ENCODE measurements around the gene CTSZ.

The CTSZ gene

DNA sequence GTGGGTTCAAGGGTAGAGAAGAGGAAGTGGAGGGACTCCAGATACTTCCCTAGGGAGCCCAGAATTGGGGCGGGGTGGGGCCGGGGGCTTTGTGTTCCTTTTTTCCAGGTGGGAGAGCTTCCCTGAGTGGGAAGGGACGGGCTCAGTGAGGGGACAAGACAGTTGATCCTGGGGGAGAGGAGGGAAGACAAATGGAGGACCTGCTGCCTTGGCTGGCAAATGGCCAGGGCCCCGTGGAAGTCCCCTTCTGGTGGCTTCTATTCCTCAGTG, 2.6 kb downstream of the CTSZ start:
- no peak for DNase-seq
- in situ Hi-C loops (cut with HindIII; ENCODE audit: low pct_ligation_motif_present, low pct_unique_long_range_greater_than_20kb, low sequenced_read_pairs) = no loop called here

GRCh38 chr20:59003836-59004492, 3.1 kb downstream of the CTSZ start:
- no peak for DNase-seq
- in situ Hi-C loops (cut with HindIII; ENCODE audit: low pct_ligation_motif_present, low pct_unique_long_range_greater_than_20kb, low sequenced_read_pairs) = no loop called here

GRCh38 chr20:59002874-59003399, 4.1 kb downstream of the CTSZ start:
- in situ Hi-C loops (cut with HindIII; ENCODE audit: low pct_ligation_motif_present, low pct_unique_long_range_greater_than_20kb, low sequenced_read_pairs) = no loop called here
- DNase-seq = no peak

DNA sequence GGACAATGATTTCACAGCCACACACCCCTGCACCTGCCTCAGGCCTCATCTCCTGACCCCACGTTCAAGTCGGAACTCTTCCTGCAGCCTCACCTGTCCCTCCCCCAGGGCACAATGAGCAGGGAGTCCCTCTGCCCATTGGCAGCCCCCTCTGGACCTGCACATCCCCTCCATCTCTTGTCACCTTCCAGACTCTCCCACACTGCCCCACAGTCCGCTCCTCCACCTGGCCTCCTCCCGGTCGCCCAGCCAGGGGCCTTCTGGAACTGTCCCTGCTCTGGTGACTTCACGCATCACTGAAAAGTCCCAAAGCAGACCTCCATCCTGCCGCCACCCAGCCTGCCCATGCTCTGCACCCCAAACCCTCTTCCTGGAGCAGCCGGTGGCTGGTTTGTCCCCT, 4.7 kb downstream of the CTSZ start:
- in situ Hi-C loops (cut with HindIII; ENCODE audit: low pct_ligation_motif_present, low pct_unique_long_range_greater_than_20kb, low sequenced_read_pairs) = no loop called here
- no peak for DNase-seq

DNA sequence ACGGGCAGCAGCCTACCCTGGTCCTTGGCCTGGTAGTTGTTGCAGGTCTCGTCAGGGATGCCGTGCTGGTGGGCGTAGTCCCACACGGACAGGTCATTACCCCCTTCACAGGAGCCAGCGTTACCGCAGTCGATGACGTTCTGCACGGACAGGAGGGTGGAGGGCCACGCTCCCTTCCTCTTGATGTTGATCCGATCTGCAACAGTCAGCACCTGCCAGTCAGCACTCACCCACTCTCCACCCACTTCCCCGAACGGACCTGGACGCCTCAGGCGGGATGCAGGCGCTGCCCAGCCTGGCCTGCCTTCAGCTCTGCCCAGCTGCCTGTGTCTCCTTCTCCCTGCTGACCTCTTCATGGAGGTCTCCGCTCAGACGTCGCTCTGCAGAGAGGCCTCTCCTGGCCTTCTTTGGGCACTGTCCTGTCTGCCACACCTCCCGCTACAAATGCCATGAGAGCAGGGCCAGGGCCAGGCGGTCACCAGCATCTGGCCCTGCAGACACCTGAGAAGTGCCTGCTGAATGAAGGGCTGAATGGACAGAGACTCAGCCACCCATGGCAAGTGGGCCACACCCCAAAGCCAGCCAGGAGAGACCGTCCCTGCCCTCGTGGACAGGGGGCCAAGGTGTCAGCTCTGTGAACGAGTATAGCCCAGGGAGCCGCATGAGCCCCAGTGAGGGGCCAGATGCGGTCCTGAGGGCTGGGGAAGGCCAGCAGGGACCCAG, 5.4 kb downstream of the CTSZ start:
- DNase-seq = no peak
- in situ Hi-C loops (cut with HindIII; ENCODE audit: low pct_ligation_motif_present, low pct_unique_long_range_greater_than_20kb, low sequenced_read_pairs) = no loop called here

DNA sequence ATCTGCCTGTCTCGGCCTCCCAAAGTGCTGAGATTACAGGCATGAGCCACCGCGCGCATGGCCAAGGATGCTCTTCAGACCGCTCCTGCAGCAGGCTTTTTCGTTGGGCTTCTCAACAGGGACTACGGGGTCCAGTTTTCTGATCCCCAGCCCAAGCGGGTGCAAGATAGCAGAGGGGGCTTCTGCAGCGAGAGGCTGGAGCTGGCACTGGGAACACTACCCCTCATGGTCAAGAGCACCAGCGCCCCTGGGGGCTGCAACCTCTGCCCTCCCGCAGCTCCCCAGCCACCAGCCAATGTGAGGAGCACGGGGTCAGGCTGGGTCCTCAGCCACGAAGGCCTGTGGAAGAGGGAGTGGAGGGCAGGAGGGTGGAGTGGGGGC, 6.0 kb downstream of the CTSZ start:
- no peak for DNase-seq
- in situ Hi-C loops (cut with HindIII; ENCODE audit: low pct_ligation_motif_present, low pct_unique_long_range_greater_than_20kb, low sequenced_read_pairs) = no loop called here

GRCh38 chr20:59000326-59000725, 6.7 kb downstream of the CTSZ start:
- in situ Hi-C loops (cut with HindIII; ENCODE audit: low pct_ligation_motif_present, low pct_unique_long_range_greater_than_20kb, low sequenced_read_pairs) = no loop called here
- no peak for DNase-seq

DNA sequence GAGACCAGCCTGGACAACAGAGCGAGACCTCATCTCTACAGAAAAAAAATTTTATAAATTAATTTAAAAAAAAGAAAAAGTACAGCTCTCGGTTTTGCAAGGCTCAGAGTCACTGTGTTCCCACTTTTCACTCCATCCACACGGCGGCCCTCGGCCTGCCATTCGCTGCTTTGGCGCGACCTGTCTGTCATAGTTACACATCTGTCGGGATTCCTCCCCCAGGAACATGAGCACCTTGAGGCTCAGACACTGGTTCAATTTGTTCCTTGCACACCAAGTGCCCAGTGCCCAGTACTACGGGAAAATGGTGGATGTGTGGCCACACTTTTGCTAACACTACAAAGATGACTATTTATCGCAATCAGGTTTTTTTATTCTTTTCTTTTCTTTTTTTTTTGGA, 8.4 kb downstream of the CTSZ start:
- no peak for DNase-seq
- in situ Hi-C loops (cut with HindIII; ENCODE audit: low pct_ligation_motif_present, low pct_unique_long_range_greater_than_20kb, low sequenced_read_pairs) = no loop called here

- in situ Hi-C loops (cut with HindIII; ENCODE audit: low pct_ligation_motif_present, low pct_unique_long_range_greater_than_20kb, low sequenced_read_pairs) = no loop called here
- DNase-seq = no peak
Measured at GRCh38 chr20:58997141-58997770, 9.8 kb downstream of the CTSZ start.

- in situ Hi-C loops (cut with HindIII; ENCODE audit: low pct_ligation_motif_present, low pct_unique_long_range_greater_than_20kb, low sequenced_read_pairs) = no loop called here
- no peak for DNase-seq
Measured at GRCh38 chr20:58996226-58996611, 10.8 kb downstream of the CTSZ start.

DNA sequence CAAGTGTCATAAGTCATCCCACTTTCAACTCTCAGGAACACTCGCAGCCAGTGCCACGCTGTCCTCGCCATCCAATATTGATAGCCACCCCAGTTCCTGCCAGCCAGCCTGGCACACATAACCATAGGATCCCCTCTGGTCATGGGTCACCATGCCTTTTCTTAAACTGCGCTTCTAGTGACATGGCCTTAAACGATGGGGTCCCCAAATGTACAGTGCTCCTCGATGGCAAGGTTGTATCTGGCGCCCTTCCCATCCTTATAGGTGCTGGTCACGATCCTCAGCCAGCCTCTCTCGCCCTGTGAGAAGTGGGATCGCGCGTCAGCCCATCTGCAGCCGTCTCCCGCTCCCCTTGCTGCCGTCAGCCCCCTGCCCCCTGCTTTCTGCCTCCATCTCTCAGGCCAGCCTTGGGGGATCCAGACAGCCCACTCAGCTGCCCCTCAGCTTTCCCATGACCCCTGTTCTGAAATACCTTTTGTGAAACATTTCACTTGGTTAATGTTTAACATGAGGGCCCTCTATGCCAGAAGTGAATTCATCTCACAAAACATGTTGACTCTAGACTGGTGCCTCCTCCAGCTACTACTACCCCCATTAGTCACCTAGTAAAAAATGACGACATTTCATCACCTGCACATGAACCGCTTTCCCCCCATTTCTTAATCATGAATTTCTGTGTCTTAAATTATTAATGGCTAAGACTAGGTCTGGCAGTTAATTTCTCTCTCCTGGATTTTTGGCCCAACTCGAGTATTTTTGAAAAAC, 11.4 kb downstream of the CTSZ start:
- DNase-seq = peak; percentile 37
- in situ Hi-C loops (cut with HindIII; ENCODE audit: low pct_ligation_motif_present, low pct_unique_long_range_greater_than_20kb, low sequenced_read_pairs) = no loop called here

DNA sequence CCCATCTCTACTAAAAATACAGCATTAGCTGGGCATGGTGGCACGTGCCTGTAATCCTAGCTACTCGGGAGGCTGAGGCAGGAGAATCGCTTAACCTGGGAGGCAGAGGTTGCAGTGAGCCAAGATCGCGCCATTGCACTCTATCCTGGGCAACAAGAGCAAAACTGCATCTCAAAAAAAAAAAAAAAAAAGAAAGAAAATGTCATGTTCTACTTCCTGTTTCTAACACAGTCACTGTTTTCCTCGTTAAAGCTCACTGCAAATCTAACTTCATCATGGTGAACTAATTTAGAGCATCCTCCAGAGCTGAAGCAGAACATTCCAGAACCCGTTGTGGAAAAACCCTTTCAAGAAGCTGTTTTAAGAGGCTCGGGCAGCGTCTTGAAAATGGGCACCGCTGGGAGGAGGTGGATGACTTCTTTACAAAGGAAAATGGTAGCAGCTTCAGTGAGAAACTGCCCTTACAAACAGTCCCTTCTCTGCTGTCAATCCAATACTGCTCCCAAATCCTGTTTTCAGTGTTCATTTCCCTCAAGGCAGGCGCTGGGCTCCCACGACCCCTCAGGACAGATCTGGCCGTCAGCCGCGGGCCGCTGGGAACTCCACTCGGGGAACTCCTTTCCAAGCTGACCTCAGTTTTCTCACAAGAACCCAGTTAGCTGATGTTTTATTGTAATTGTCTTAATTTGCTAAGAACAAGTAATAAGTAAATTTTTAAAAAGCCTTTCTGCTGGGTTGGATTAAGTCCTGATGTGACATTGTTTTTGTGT, 12.5 kb downstream of the CTSZ start:
- DNase-seq = no peak
- in situ Hi-C loops (cut with HindIII; ENCODE audit: low pct_ligation_motif_present, low pct_unique_long_range_greater_than_20kb, low sequenced_read_pairs) = no loop called here

DNA sequence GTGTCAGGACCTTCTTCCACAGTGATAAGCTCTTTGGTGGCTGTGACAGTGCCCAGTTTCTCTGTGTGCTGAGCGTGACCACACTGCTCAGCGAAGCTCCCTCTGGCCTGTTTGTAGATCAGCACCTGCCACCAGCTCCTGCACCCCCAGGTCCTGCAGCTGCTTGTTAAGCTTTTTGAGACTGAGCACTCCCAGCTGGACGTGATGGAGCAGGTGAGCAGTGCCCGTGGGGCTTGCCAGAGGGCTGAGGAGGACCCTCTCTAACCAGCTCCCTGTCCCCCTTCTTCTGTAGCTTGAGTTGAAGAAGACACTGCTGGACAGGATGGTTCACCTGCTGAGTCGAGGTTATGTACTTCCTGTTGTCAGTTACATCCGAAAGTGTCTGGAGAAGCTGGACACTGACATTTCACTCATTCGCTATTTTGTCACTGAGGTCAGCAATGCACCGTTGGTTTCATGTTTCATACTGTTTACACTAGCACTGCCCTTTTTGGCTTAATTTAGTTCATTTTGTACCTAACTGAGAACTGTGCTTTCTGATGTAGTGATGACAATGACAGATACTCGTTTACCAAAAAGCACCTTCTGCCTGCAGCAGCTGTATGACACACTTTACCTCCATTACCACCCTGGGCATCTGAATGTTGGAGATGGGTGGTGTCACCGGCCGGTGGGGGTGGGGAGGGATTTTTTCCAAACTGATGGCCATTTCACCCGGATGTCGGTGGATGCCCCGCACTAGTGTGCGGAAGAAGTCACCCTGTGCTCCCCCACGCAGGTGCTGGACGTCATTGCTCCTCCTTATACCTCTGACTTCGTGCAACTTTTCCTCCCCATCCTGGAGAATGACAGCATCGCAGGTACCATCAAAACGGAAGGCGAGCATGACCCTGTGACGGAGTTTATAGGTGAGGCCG, 13.5 kb downstream of the CTSZ start:
- in situ Hi-C loops (cut with HindIII; ENCODE audit: low pct_ligation_motif_present, low pct_unique_long_range_greater_than_20kb, low sequenced_read_pairs) = no loop called here
- no peak for DNase-seq

- DNase-seq = no peak
- in situ Hi-C loops (cut with HindIII; ENCODE audit: low pct_ligation_motif_present, low pct_unique_long_range_greater_than_20kb, low sequenced_read_pairs) = no loop called here
Measured at GRCh38 chr20:58992911-58993310, 14.1 kb downstream of the CTSZ start.

GRCh38 chr20:58991715-58992114, 15.3 kb downstream of the CTSZ start:
- DNase-seq = no peak
- in situ Hi-C loops (cut with HindIII; ENCODE audit: low pct_ligation_motif_present, low pct_unique_long_range_greater_than_20kb, low sequenced_read_pairs) = no loop called here

DNA sequence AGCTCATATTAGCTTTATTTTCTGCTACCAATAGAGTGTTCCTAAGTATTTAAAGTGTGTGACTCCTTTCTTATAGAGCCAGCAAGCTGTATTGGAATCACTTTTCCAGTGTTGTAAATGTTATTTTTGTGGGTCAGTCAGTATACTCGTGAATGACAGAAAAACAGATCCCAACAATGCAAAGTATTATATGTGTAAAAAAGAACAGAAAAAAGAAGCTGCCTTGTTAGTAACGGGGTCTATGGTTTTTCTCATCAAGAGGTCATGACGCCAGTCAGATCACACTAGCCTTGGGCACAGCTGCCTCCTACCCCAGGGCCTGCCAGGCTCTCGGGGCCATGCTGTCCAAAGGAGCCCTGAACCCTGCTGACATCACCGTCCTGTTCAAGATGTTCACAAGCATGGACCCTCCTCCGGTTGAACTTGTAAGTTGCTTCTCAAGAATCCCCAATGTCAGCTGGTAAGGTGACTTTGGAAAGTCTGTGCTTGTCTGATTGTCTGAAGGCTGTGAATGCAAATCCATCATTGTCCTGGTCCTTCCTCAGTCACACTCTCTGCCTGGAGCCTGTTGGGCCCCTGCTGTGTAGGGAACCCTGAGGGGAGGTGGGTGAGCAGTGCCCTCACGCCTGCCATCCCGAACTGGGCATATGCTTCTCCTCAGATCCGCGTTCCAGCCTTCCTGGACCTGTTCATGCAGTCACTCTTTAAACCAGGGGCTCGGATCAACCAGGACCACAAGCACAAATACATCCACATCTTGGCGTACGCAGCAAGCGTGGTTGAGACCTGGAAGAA, 16.2 kb downstream of the CTSZ start:
- DNase-seq = no peak
- in situ Hi-C loops (cut with HindIII; ENCODE audit: low pct_ligation_motif_present, low pct_unique_long_range_greater_than_20kb, low sequenced_read_pairs) = no loop called here

- DNase-seq = no peak
- in situ Hi-C loops (cut with HindIII; ENCODE audit: low pct_ligation_motif_present, low pct_unique_long_range_greater_than_20kb, low sequenced_read_pairs) = no loop called here
Measured at GRCh38 chr20:58989196-58989595, 17.9 kb downstream of the CTSZ start.
